MM.1S (cell line): ENCODE measurements around the gene EFNA2.

Experiments used
- DNase-seq: peaks from one replicate; pipeline ENCODE4 v3.0.0-alpha.2; 2015
- H2AFZ ChIP-seq: fragments of 300-600 bp; sonication (generic); 2 replicates; pipeline ENCODE4 v1.6.0; 2016; ENCODE audit warnings: antibody characterized with exemption, low read length
- H3F3A ChIP-seq: fragments of 300-600 bp; sonication (generic); 2 replicates; pipeline ENCODE4 v1.6.1; 2016; ENCODE audit warnings: mild to moderate bottlenecking, antibody characterized with exemption, low read length, moderate library complexity, mixed read lengths; ENCODE audit not compliant: insufficient read depth
- H3K27ac ChIP-seq: fragments of 300-600 bp; sonication (generic); 2 replicates; pipeline ENCODE4 v1.5.1; 2016; ENCODE audit warnings: mild to moderate bottlenecking, low read length
- H3K27me3 ChIP-seq: fragments of 300-600 bp; sonication (generic); replicated peaks from 2 replicates; pipeline ENCODE4 v1.6.0; 2016; ENCODE audit warnings: low read length; ENCODE audit not compliant: insufficient read depth
- H3K36me3 ChIP-seq: fragments of 300-600 bp; sonication (generic); replicated peaks from 2 replicates; pipeline ENCODE4 v1.6.1; 2016; ENCODE audit warnings: mild to moderate bottlenecking, low read length, mixed read lengths; ENCODE audit not compliant: insufficient read depth
- H3K4me1 ChIP-seq: fragments of 300-600 bp; sonication (generic); 2 replicates; pipeline ENCODE4 v1.6.1; 2016; ENCODE audit warnings: low read length, mixed read lengths
- H3K4me2 ChIP-seq: fragments of 300-600 bp; sonication (generic); 2 replicates; pipeline ENCODE4 v1.6.0; 2016; ENCODE audit warnings: low read depth, low read length
- H3K4me3 ChIP-seq: fragments of 300-600 bp; sonication (generic); 2 replicates; pipeline ENCODE4 v1.5.1; 2016; ENCODE audit warnings: low read length, mixed read lengths
- H3K79me2 ChIP-seq: fragments of 300-600 bp; sonication (generic); 2 replicates; pipeline ENCODE4 v1.6.1; 2016; ENCODE audit warnings: mixed run types, low read length, mixed read lengths
- H3K9ac ChIP-seq: fragments of 300-600 bp; sonication (generic); 2 replicates; pipeline ENCODE4 v1.6.1; 2016; ENCODE audit warnings: low read length, mixed read lengths
- H3K9me2 ChIP-seq: fragments of 300-600 bp; sonication (generic); replicated peaks from 2 replicates; pipeline ENCODE4 v1.6.1; 2016; ENCODE audit warnings: mild to moderate bottlenecking, low read length, mixed read lengths; ENCODE audit not compliant: insufficient read depth
- H3K9me3 ChIP-seq: fragments of 300-600 bp; sonication (generic); replicated peaks from 2 replicates; pipeline ENCODE4 v1.6.1; 2016; ENCODE audit warnings: mild to moderate bottlenecking, low read length, mixed read lengths; ENCODE audit not compliant: insufficient read depth
- H4K20me1 ChIP-seq: fragments of 300-600 bp; sonication (generic); 2 replicates; pipeline ENCODE4 v1.6.1; 2016; ENCODE audit warnings: mild to moderate bottlenecking, low read length, moderate library complexity, mixed read lengths; ENCODE audit not compliant: insufficient read depth
- CTCF ChIP-seq: fragments of 300-600 bp; sonication (generic); IDR thresholded peaks from 2 replicates; pipeline ENCODE4 v1.5.1; 2016; ENCODE audit warnings: antibody characterized with exemption, low read length, mixed read lengths
- EZH2 ChIP-seq: fragments of 300-600 bp; sonication (generic); optimal IDR thresholded peaks from 2 replicates; pipeline ENCODE3; 2017; ENCODE audit warnings: low read depth, mild to moderate bottlenecking, antibody characterized with exemption, low read length, mixed read lengths
- EZH2phosphoT487 ChIP-seq: fragments of 300-600 bp; sonication (generic); IDR thresholded peaks from 2 replicates; pipeline ENCODE4 v1.6.1; 2018; ENCODE audit warnings: antibody characterized with exemption, low read length

EFNA2 gene

GRCh38 chr19:1282588-1283206 lies 3.0 kb upstream of the EFNA2 start:
- Histone ChIP-seq H3K9me3 (no peaks in the 10 kb centered on the region), H3K36me3 (no peaks in the 10 kb centered on the region), H3K27me3 (peaks cover 43% of the 10 kb centered on the region), H4K20me1 (no peaks in the 10 kb centered on the region), H3K27ac (no peak overlapping the region), H3F3A (no peaks in the 10 kb centered on the region), H3K9ac (no peak overlapping the region), H3K9me2 (no peaks in the 10 kb centered on the region), H3K4me1 (no peaks in the 10 kb centered on the region), H3K4me2 (no peak overlapping the region), H3K4me3 (no peak overlapping the region), H2AFZ (no peak overlapping the region), H3K79me2 (peaks cover 9% of the 10 kb centered on the region; the same call in 1 of the 2 replicates)
- no peak for DNase-seq
- TF ChIP-seq CTCF (no peak), EZH2phosphoT487 (no peak), EZH2 (no peak)

- Histone ChIP-seq H3K36me3 (no peaks in the 10 kb centered on the region), H3K9ac (no peak overlapping the region), H3K4me2 (no peak overlapping the region), H2AFZ (no peak overlapping the region), H3K4me1 (no peaks in the 10 kb centered on the region), H3K9me2 (no peaks in the 10 kb centered on the region), H3K4me3 (no peak overlapping the region), H3K9me3 (no peaks in the 10 kb centered on the region), H3F3A (no peaks in the 10 kb centered on the region), H3K79me2 (peaks cover 4% of the 10 kb centered on the region; the same call in 1 of the 2 replicates), H4K20me1 (no peaks in the 10 kb centered on the region), H3K27ac (no peak overlapping the region), H3K27me3 (peaks cover 50% of the 10 kb centered on the region)
- TF ChIP-seq EZH2 (no peak), EZH2phosphoT487 (no peak), CTCF (no peak)
- DNase-seq, result no peak
Measured at GRCh38 chr19:1283207-1283916, 2.3 kb upstream of the EFNA2 start.

- Histone ChIP-seq H3K9me3 (no peaks in the 10 kb centered on the region), H3K4me1 (no peaks in the 10 kb centered on the region), H3K9ac (no peak overlapping the region), H2AFZ (no peak overlapping the region), H3K27me3 (peaks cover 55% of the 10 kb centered on the region), H3K4me3 (no peak overlapping the region), H3F3A (no peaks in the 10 kb centered on the region), H3K9me2 (no peaks in the 10 kb centered on the region), H3K27ac (no peak overlapping the region), H4K20me1 (no peaks in the 10 kb centered on the region), H3K36me3 (no peaks in the 10 kb centered on the region), H3K79me2 (peaks cover under 1% of the 10 kb centered on the region; the same call in 1 of the 2 replicates), H3K4me2 (no peak overlapping the region)
- DNase-seq, result no peak
- no peak for TF ChIP-seq EZH2
- no peak for TF ChIP-seq CTCF
- no peak for TF ChIP-seq EZH2phosphoT487
Measured at GRCh38 chr19:1283917-1284292, 1.8 kb upstream of the EFNA2 start.
